NCI-H1694 treated with DMSO at 0.1 percent for 48 hours (cell line): ENCODE results near the gene CCDC88A.
"Not testable (repeated sequence)": the region's sequence is repeated elsewhere in the genome, so short reads cannot be mapped to it uniquely, and the experiment has no call there.

Experiments used
- DNase-seq: peaks from one replicate; lab custom pipeline; 2025; lab: John Stamatoyannopoulos, UW

The CCDC88A gene

GRCh38 chr2:55371376-55371775, 48.3 kb downstream of the CCDC88A start:
- DNase-seq = no peak

- DNase-seq = no peak
Measured at GRCh38 chr2:55370208-55370607, 49.4 kb downstream of the CCDC88A start.

- DNase-seq = no peak
Measured at GRCh38 chr2:55365303-55365702, 54.4 kb downstream of the CCDC88A start.

GRCh38 chr2:55364189-55365055, 55.2 kb downstream of the CCDC88A start:
- no peak for DNase-seq

GRCh38 chr2:55363636-55364035, 56.0 kb downstream of the CCDC88A start:
- DNase-seq = no peak

- DNase-seq = no peak
Measured at GRCh38 chr2:55361465-55362189, 58.0 kb downstream of the CCDC88A start.

GRCh38 chr2:55358451-55358850, 61.2 kb downstream of the CCDC88A start:
- no peak for DNase-seq

GRCh38 chr2:55357927-55358326, 61.7 kb downstream of the CCDC88A start:
- no peak for DNase-seq

- DNase-seq = no peak
Measured at GRCh38 chr2:55357164-55357563, 62.5 kb downstream of the CCDC88A start.

- not testable (repeated sequence) for DNase-seq
Measured at GRCh38 chr2:55356136-55356535, 63.5 kb downstream of the CCDC88A start.

GRCh38 chr2:55355451-55355850, 64.2 kb downstream of the CCDC88A start:
- peak; percentile 10 for DNase-seq

GRCh38 chr2:55351672-55352071, 68.0 kb downstream of the CCDC88A start:
- DNase-seq = no peak

- DNase-seq = no peak
Measured at GRCh38 chr2:55345064-55345463, 74.6 kb downstream of the CCDC88A start.

GRCh38 chr2:55338268-55338667, 81.4 kb downstream of the CCDC88A start:
- DNase-seq = no peak

- no peak for DNase-seq
Measured at GRCh38 chr2:55334728-55335127, 84.9 kb downstream of the CCDC88A start.

GRCh38 chr2:55330541-55331297, 88.9 kb downstream of the CCDC88A start:
- no peak for DNase-seq

- no peak for DNase-seq
Measured at GRCh38 chr2:55327470-55328230, 92.0 kb downstream of the CCDC88A start.

- DNase-seq = no peak
Measured at GRCh38 chr2:55314985-55315384, 104.7 kb downstream of the CCDC88A start.

- DNase-seq = no peak
Measured at GRCh38 chr2:55311444-55311870, 108.2 kb downstream of the CCDC88A start.

- no peak for DNase-seq
Measured at GRCh38 chr2:55309446-55309845, 110.2 kb downstream of the CCDC88A start.

GRCh38 chr2:55302241-55302640, 117.4 kb downstream of the CCDC88A start:
- DNase-seq = no peak

- no peak for DNase-seq
Measured at GRCh38 chr2:55301277-55301676, 118.4 kb downstream of the CCDC88A start.
